Measurements from ENCODE around the gene OR5B12.
"Not testable (repeated sequence)": the region's sequence is repeated elsewhere in the genome, so short reads cannot be mapped to it uniquely, and the experiment has no call there.

The OR5B12 gene

DNA sequence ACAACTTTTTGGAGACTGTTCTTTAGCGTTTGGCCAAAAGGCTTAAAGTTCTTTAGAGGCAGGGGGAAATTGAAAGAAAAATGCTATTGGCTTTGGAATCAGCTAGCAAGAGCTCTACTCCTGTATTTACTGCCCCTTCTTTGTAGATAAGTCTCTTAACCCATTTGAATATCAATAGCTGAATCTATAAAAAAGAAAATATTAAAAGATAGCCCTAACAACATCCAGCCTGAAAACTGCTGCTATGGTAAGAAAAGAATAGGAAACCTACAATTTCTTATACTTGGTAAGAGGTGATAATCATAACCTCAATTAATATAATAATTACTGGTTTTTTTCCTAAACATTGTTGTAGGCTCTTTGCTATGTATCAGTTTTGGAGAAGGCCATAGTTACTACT, at the start of gene OR5B12:
OR5B12 (minus strand) TSS at position 101 of the 400 bp plus-strand sequence. CDS start 2,085 bp downstream, outside the sequence.
- DNase-seq, result no peak

DNA sequence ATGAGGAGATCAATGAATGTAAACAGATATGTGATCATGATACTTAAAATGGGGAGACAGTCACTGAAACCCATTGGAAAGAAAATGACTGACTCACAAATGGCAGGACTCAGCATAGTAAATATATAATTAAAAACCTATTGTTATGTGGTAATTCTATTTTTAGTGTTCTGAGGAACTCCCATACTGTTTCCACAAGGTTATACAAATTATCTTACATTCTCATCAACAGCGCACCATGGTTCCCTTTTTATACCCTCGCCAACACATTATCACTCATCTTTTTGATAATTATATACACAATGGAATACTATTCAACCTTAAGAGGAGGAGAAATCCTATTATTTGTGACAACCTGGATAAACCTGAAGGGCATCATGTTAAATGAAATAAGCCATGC, 48.8 kb upstream of the OR5B12 start:
- DNase-seq, result no peak

DNA sequence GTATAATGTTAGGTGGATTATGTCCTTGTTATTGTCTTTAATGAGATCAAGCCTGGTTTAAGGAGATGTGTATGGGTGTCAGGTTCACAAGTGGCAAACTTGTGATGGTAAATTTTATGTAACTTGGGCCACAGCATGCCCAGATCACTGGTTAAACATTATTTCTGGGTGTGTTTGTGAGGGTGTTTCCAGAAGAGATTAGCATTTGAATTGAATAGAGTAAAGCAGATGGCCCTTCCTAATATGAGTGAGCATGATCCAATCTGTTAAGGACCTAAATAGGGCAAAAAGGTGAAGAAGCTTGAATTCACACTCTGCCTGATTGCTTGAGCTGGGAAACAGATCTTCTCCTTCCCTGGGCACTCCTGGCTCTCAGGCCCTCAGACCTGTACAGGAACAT, 45.1 kb upstream of the OR5B12 start:
- DNase-seq, result no peak

DNA sequence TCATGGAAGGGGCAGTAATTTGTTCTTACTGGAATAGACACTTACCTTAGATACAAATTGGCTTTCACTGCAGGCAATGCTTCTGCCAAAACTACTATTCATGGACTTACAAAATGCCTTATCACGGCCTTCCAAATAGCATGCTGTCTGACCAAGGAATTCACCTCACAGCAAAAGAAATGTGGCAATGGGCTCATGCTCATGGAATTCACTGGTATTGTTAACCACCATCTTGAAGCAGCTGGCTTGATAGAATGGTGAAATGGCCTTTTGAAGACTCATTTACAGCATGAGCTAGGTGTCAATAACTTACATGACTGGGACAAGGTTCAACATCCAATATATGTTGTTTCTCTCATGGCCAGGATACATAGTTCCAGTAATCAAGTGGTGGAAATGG, 43.9 kb upstream of the OR5B12 start:
- DNase-seq, result no peak

DNA sequence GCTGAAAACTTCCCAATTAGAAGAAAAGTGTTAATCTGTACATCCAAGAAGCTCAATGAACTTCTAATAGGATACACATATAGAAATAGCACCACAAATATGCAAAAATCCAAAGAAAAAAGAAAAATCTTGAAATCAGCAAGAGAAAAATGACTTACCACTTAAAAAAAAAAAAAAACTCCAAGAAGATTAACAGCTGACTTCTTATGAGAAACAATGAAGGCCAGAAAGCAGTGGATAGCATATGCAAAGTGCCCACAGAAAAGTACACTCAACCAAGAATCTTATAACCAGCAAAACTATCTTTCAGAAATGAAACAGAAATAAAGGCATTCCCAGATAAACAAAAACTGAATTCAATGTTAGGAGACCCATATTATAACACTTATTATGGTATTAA, 29.9 kb upstream of the OR5B12 start:
- DNase-seq, result no peak

DNA sequence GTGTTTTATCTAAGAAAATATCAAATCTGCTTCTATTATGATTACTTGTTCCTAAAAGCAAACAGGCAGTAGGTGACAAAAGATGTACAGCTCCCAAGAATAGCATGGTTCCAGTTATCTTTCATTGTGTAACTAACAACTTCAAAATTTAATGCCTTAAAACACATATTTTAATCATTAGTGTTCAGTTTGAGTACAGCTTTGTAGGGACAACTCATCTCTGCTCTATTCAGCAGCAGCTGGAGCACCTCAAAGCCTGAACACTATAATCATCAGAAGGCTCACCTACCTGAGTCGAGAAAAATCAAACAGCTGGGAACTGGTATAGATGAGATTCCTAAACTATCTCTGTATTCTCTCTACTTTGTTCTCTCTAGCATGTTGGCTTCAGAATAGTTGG, 24.3 kb upstream of the OR5B12 start:
- no peak for DNase-seq

DNA sequence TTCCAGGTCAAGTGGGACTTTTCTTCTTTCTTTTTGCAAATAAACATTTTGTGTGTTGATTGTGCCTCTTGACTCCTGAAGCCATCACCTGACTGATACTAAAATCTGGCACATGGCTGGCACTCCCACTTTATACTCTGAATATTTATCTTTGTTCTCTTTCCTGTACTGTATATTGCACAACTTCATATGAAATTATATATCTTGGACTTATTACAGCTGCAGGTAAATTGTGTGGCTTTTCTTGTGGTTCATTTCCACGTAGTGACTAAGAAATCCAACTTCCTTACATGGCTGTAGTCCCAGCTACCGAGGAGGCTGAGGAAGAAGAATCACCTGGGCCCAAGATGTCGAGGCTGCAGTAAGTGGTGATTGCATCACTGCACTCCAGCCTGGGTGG, 23.7 kb upstream of the OR5B12 start:
- DNase-seq, result no peak

DNA sequence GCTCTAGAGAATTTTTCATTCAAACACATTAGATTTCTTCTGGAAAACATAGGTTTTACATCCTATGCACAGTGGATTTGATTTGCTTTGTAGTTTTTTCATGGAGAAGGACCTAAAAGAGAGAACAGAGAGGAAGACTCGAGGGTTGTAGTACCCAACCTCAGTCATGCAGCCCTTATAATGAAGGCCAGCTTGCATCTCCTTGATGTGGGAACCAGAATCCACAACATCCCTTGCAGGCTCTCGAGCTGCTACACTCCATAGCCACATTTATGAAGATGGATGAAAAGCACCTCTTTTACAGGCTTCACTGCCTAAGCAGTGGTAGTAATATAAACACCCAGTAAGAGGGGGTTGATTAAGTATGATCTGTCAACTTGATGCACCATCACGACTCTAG, 9.5 kb upstream of the OR5B12 start:
- DNase-seq, result no peak

DNA sequence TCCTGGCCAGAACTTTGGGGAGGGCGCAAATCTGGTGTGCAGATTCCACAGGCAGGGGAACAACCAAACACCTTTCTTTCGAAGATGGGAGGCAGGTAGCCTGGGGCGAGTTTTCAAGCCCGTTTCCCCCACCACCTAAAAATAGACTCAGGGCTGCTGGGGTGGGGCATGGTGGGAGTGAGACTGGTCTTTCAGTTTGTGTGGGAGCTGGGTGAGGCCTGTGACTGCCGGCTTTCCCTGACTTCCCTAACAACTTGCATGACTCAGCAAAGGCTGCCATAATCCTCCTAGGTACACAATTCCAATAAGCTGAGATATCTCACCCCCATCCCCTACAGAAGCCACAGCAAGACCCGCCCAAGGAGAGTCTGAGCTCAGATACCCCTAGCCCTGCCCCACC, 4.3 kb upstream of the OR5B12 start:
- DNase-seq, result no peak

DNA sequence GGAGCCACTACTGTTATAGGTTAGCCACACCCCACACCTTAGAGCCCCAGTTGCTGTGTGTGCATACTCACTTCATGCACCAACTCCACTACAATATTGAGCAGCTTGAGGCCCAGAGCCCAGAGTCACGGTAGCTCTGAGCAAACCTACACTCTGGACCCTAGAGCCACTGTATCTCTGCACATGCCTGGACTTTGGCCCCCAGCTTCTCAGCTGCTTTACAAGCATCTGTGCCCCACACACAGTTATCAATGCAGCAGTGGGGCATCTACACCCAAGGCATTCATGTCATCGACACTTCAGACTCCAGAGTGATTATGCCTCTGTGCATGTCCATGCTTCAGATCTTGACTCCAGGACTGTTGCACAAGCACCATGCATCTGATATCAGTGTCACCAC, 2.3 kb upstream of the OR5B12 start:
- DNase-seq, result no peak

DNA sequence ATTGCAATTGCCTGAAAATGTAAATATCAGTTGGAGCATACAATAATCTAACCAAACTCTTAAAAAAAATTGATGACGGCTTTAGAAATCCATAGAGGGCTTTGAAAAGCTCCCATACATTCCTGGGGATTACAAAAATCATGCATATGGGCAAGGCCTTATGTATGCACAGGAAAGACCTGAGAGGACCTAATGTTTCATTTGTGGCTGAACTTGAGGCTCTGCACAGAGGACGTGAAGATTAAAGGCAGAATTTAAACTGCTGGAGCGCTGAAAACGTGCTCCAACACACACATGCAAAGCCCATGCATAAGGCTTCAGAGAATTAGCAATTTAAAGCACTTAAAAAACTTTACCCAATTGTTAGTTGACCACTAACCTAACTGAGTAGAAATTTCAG, 3.5 kb downstream of the OR5B12 start:
- no peak for DNase-seq

DNA sequence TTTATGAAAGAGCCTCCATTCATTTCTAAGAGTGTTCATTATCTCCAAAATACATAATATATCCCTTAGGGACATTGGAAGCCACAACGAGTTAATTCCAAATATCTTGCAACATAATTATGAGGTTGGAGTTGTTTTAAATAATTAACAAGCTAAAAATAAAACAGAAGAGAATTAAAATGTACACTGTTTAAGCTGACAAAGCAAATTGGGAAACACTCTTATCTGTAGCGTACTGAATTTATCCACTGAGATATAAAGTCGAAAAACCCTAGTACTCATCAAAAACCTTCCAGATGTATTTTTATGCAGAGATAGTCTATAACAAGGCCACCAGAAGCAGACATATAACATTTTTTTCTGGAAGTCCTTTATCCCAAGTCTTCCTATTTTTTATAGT, 7.8 kb downstream of the OR5B12 start:
- DNase-seq, result no peak

DNA sequence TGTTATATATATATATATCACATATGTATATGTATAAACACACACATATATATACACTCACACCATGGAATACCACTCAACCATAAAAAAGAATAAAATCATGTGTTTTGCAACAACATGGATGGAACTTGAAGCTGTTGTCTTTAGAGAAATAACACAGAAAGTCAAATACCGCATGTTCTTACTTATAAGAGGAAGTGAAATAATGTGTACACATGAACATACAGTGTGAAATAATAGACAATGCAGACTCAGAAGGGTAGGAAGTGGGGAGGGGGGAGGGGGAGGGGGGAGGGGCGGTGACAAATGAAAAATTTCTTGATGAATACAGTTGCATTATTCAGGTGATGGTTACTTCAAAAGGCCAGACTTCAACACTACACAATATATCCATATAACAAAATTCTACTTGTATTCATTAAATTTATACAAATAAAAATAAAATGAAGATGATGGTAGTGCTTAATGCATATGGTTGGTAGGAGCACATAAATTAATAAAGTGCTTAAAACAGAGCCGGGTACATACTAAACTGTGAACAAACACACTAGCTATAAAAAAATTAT, 8.3 kb downstream of the OR5B12 start:
- no peak for DNase-seq

DNA sequence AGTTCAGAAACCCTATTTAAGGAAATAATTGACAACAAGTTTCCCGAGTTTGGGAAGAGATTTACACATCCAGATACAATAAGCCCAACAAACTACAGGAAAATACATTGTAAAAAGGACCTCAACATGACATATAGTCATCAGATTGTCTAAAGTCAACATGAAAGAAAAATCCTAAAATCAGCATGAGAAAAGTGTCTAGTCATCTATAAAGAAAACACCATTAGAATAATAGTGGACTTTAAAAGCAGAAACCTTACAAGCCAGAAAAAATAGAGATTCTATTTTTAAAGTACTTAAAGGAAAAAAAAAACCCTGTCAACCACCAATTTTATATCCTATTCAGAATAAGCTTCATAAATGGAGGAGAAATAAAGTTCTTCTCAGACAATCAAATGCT, 12.8 kb downstream of the OR5B12 start:
- DNase-seq, result no peak

DNA sequence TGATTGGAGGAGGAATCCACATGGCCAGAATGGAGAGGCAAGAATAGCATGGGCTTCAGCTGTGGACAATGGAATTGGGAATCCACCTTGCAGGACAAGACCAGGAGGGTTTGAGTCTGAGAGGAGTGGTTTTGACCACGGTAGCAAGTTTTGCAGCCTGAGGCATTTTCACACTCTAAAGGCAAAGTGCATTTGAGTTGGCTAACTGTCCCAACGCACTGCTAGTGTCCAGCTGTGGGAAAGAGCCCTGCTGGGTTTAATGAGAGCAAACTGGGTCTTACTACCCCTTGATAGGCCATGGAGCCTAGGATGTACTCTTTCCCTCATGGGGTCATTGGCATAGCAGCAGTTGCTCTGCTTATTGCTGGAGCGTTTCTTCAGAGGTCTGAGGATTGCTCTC, 14.0 kb downstream of the OR5B12 start, which contains the start of gene OR5B2:
OR5B2 (minus strand) TSS at position 101 of the 400 bp plus-strand sequence. CDS start 4,860 bp downstream, outside the sequence.
- no peak for DNase-seq

DNA sequence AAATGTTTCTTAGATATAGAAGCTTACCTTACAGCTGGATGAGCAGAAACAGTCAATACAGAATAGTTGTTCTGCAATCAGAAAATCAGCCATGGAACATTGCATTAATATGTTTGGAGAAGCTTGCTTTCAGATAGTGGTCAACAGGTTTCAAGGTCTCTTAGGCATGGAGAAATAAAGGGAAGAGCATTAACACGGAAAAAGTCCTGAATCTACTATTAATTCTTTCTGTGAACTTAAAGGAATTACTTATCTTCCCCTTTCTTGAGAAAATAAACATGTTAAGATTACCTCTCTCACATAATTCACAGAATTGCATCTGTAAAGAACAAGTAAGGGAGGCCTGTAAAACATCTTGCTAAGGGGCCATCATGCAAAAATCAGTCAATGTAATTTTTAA, 35.3 kb downstream of the OR5B12 start, which contains the start of gene OR5B3:
OR5B3 (minus strand) TSS at position 101 of the 400 bp plus-strand sequence. CDS start 3,465 bp downstream, outside the sequence.
- no peak for DNase-seq

DNA sequence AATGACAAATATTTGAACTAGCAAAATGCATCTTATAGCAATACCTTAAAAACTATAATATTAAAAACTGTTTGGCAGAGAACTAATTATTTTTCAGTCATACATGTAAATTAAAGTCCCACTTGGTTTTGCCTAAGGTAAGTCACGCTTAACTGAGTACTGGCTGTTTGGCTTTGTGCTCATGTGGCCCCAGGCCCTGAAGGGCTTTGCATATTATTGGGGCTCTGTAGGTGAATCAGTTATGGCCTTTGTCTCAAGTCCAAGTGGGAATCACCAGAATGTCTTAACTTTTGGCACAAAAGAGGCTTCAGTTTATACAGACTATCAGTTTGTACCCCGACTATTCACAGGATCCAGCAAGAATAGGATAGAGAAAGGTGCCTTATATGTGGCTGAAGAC, 42.4 kb downstream of the OR5B12 start:
- not testable (repeated sequence) for DNase-seq

DNA sequence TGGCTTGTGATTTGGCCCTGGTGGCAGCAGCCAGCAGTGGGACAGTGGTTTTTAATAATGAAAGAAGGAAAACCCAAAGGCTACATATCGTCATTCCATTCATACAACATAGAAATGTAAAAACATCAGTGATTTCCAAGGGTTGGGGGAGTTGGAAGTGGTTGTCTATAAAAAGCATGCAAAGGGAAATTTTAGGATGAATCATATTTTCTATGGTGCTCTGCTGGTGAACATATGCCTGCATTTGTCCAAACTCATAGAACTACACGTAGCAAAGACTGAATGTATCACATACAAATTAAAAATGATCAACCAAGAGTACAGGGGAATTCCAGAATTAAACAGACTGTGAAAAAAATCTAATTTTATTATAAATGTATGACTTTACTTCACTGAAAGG, 46.5 kb downstream of the OR5B12 start:
- no peak for DNase-seq

DNA sequence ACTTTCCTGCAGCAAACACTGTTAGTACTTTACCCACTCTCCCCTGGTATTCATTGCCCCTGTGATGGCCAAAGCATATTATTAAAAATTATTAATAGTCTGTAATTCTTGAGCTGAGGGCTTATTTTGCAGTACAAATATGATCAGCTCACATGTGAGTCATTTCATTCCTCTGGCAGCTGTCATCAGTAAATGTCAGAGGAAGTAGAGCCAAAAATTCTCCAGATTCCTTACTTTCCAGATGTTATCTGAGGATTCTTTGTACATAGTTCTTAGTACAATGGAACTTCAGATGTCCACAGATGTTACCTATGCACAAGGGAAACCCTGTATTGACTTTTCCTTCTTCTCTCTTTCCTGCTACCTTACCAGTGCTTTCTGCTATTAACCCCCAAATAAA, 47.8 kb downstream of the OR5B12 start:
- DNase-seq, result no peak

DNA sequence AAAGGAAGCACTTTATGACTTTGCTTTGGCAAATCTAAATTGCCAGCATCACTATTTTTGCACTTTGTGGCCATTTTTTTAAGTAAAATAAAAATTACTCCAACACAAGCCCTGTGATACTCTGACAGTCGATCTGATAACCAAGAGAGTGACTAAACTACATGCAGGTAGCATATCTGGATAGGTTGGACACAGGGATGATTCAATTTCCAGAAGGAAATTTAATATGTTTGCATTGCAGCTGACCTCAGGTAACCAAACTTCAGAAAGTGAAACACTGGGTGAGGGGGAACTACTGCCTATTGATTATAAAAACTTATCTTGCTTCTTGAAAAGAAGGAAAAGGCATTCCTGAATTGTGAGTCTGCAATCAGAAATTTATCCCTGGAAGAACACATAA, 49.3 kb downstream of the OR5B12 start:
- DNase-seq, result no peak

DNA sequence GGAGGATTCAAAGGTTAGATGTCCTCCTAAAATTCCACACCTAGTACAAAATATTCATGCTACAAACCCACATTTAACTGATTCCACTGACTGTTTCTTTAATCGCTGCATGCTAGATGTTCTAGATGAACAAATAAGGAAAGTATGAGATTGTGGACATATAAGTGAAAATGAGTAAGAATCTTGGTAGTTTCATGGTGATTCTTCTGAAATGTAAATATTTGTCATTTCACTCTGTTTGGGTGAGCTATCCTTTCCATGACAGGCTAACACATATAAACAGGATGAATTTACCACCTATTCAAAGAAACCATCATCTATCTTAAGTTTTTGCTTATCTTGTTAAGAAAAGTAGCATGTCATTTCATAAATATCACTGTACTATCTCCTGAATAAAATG, 50.2 kb downstream of the OR5B12 start:
- DNase-seq, result no peak

DNA sequence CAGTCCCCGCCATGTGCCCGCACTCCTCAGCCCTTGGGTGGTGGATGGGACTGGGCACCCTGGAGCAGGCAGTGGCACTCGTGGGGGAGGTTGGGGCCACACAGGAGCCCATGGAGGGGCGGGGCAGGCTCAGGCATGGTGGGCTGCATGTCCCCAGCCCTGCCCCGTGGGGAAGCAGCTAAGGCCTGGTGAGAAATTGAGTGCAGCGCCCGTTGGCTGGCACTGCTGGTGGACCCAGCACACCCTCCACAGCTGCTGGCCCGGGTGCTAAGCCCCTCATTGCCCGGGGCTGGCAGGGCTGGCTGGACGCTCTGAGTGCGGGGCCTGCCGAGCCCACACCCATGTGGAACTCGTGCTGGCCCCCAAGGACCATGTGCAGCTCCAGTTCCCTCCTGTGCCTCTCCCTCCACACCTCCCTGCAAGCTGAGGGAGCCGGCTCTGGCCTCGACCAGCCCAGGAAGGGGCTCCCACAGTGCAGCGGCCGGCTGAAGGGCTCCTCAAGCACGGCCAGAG, 51.4 kb downstream of the OR5B12 start:
- DNase-seq, result no peak

Measured in stimulated activated CD4-positive, alpha-beta T cell treated with anti-CD3 and anti-CD28 coated beads, Interleukin-4, amount 100 ng/mL, for 24 hours (primary cell).